Activated CD4-positive, alpha-beta T cell treated with anti-CD3 and anti-CD28 coated beads for 24 hours (primary cell): ENCODE results near the gene AUNIP.

Source experiments
- DNase-seq, 2 donors: peaks; one replicate each; pipeline ENCODE4 v3.0.0-alpha.2; 2020; ENCODE audit warnings: low read depth in 2 of 2

AUNIP gene

GRCh38 chr1:25794325-25794724 is 64.9 kb downstream of the AUNIP start:
- DNase-seq: no peak

GRCh38 chr1:25793585-25794170 is 65.6 kb downstream of the AUNIP start:
- no peak for DNase-seq

- DNase-seq: no peak
Measured at GRCh38 chr1:25792115-25792514, 67.1 kb downstream of the AUNIP start.

DNA sequence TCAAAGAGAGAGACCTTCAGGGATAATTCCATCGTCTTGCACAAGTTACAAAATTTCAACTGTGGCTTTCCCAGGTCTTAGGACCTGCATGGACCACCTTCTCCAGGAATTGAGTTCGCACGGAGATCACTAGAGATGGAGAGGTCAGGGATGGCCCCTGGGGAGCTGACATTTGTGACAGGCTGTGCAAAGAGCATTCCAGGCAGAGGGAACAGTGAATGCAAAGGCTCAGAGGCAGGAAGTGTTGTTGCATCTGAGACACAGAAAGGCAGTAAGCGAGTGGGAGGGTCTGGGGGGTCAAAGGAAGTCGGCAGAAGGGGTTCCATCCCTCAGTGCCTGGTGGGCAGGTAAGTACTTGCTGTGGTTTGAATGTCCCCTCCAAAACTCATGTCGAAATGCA is 68.8 kb downstream of the AUNIP start:
- DNase-seq: no peak

DNA sequence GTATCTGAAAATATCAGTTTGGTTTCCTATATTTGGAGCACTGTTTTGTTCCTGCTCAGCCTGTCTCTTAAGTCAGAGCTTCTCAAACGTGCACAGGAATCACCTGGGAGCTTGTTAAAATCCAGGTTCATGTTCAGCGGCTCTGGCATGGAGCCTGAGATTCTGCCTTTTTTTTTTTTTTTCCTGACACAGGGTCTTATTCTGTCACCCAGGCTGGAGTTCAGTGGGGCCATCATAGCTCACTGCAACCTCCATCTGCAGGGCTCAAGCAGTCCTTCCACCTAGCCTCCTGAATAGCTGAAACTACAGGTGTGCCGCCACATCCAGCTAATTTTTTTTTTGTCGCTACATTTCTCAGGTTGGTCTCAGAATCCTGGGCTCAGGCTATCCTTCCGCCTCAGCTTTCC is 71.5 kb downstream of the AUNIP start:
- no peak for DNase-seq

GRCh38 chr1:25786887-25787759 is 72.1 kb downstream of the AUNIP start:
- DNase-seq: no peak

DNA sequence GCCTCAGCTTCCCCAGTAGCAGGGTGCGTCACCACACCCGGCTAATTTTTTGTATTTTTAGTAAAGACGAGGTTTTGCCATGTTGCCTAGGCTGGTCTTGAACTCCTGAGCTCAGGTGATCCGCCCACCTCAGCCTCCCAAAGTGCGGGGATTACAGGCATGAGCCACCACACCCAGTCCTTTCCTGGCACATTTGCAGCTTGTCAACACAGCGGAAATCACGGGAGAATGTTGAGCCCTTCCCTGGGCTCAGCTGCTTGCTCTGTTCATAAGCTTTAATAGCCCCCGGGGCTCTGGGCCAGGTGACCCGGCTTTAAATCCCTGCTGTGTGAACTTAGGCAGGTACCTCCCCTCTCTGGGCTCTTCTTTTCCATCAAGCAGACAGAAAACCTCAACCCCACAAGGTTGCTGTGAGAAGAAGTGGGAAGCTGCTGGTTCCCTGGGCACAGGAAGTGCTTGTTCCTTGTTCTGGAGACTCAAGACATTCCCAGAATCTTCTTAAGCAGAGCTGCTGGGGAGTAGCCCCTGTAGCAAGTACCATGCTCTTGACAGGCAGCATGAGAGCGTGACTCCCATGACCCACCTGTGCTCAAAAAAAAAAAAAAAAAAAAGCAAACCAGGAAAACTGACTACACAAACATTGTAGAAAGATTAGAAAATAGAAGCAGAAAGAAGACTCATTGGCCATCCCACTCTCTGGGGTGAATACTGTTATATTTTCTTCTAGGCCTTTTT is 73.8 kb downstream of the AUNIP start:
- DNase-seq: no peak

- no peak for DNase-seq
Measured at GRCh38 chr1:25784575-25785051, 74.6 kb downstream of the AUNIP start.
